HL-60/S4 treated with phorbol 12-myristate 13-acetate at 8.2 ng/mL for 4 days and 3 days (cell line): ENCODE data around the gene IGLL5.
"Not testable (repeated sequence)": the region's sequence is repeated elsewhere in the genome, so short reads cannot be mapped to it uniquely, and the experiment has no call there.

Experiments
- in situ Hi-C: fragments of 300-500 bp; cut with MboI; formaldehyde crosslinking; loops from 2 replicates; pipeline ENCODE4 v1.15.0; 2022; ENCODE audit warnings: low sequenced_read_pairs

The IGLL5 gene

DNA sequence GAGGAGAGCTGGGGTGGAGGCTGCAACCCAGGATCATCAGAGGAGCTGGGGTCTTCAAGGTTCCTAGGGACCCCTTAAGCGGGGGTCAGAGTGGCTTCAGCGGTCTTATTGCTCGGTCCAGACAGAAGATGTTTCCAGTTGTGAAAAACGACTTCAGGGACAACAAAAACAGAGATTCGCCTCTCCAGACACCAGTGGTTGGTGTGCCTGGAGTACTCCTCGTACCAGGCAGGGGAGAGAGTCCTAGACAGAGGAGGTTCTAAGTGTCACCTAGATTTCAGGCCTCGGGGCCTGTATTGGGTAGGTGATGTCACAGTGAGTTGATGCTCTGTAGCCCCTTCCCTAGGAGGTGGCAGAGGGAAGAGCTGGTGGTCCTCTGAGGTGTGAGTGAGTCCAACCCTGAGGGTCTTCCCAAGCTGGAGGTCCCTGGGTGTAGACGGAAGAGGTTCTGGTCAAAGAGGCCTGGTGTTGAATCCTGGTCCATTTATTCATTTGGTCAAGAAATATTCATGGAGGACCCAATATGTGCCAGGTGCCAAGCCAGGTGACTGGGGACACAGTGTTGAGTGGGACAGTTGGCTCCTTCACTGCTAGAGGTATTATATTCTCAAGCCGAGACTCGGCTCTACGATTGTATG, 4.4 kb upstream of the IGLL5 start:
- in situ Hi-C loops: no loop called here

GRCh38 chr22:22884010-22884887, 3.4 kb upstream of the IGLL5 start:
- in situ Hi-C loops: no loop called here

DNA sequence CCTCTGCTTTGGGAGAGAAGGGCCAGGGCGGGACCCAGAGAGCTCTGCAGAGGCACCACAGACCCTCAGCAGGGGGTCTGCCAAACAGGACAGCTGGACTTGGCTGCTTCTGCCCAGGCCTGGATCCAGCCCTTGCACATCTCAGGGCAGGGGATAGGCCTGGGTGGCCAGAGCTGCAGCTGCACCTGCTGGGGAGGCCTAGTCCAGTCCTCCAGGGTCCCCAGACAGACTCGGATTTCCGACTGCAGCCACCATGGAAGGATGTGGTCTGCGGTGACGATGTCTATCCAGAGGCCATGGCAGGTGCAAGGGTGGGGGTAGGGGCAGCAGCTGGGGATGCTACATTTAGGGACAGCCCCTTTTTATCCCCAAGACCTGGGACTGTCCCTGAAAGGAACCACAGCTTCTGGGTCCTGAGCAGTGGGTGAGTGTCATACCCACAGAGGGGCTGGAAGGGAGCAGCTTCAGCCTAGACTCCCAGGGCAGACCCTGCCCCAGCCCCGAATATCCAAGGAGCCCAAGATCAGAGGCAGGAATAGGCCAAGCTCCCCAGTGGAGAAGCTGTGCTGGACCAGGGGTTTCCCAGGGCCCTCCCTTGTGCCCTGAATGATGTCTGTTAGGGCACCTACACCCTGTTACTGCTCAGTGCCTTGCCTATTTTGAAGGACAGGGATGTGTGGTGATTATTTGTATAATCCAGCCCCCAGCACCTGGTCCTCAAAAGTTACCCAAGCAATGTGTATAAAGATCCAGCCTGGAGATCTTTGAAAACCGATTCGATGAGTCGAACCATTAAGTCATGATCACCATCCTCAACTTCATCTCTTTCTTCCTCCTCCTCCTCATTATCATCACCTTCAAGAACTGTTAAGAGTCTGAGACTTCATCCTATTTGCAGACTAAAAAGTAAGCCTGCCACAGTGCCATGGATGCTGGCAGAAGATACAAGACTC, 2.5 kb upstream of the IGLL5 start:
- in situ Hi-C loops: no loop called here

DNA sequence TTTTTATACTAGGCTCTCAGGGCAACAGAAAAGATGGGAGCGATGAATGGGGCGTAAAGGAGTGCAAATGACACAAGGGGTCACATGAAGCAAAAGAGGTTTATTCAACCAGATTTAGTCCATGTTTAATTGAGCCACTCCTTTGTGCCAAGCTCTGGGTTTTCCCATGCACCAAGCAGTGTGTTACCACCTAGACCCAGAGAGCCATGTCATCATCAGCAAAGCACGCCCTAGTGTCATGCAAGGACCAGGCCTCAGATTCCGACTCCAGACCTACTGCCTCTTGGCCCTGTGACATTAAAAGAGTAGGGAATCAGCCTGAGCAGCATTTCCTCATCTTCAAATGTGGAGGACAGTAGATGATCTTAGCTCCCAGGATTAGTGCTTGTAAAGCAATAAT, 1.1 kb upstream of the IGLL5 start:
- in situ Hi-C loops: no loop called here

GRCh38 chr22:22888571-22889353, 1.1 kb downstream of the IGLL5 start:
- in situ Hi-C loops: no loop called here

- in situ Hi-C loops: no loop called here
These were observed 2.5 kb downstream of the IGLL5 start for GRCh38 chr22:22890085-22890484.

GRCh38 chr22:22891139-22891621, 3.6 kb downstream of the IGLL5 start:
- in situ Hi-C loops: no loop called here

GRCh38 chr22:22892096-22893052, 4.8 kb downstream of the IGLL5 start:
- in situ Hi-C loops: no loop called here

DNA sequence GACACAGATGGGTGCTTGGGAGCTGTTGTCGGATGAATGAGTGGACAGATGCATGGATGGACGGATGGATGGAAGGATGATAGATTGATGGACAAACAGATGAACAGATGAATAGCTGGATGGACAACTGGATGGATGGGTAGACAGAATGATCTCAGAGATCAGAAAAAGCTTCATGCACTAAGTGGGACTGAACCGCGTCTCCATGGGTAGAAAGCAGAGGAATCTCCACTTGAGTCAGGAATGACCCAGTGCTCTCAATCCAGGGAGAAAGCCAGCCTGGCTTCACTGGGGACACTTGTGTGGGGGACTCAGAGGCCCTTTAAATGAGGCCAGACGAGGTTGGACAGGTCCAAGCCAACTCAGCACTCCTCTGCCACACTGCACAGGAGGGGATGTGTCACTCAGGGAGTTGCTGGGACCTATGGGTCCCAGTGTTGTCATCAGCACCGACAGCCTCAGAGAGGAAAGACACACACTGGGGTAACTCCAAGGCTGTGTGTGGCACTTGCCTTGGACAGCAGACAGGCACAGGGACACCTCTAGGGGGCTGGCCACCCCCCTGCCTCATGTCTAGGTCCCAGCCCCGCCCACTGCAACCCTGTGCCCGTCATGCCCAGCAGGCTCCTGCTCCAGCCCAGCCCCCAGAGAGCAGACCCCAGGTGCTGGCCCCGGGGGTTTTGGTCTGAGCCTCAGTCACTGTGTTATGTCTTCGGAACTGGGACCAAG, 5.6 kb downstream of the IGLL5 start:
- in situ Hi-C loops: no loop called here

DNA sequence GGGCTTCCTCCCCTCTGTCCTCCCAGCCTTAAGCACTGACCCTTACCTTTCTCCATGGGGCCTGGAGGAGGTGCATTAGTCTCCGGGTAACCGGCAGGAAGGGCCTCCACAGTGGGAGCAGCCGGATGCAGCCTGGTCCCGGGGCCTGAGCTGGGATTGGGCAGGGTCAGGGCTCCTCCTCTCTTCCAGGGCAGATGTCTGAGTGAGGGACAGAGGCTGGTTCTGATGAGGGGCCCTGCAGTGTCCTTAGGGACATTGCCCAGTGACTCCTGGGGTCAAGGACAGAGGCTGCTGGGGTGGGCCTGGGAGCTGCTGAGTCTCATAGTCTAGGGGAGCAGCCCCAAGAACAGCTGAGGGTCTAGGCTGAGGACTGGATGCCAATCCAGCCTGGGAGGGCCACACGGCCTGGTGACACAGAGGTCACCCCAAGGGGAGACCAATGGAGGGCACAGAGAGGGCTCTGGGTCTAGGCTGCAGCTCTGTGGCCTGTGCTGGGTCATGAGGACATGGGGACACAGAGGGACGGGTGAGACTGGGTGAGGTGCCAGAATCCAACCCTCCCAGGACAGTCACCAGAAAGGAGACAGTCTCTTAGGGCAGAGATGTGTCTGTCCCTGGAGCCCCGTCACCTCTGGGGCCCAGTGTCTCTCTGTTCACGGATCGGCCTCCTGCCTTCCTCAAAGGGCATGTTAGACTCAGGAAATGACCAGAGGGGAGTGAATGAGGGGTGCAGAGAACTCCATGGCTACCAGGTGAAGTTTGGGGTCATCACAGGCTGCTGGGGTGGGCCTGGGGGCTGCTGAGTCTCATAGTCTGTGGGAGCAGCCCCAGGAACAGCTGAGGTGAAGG, 6.5 kb downstream of the IGLL5 start:
- in situ Hi-C loops: no loop called here

DNA sequence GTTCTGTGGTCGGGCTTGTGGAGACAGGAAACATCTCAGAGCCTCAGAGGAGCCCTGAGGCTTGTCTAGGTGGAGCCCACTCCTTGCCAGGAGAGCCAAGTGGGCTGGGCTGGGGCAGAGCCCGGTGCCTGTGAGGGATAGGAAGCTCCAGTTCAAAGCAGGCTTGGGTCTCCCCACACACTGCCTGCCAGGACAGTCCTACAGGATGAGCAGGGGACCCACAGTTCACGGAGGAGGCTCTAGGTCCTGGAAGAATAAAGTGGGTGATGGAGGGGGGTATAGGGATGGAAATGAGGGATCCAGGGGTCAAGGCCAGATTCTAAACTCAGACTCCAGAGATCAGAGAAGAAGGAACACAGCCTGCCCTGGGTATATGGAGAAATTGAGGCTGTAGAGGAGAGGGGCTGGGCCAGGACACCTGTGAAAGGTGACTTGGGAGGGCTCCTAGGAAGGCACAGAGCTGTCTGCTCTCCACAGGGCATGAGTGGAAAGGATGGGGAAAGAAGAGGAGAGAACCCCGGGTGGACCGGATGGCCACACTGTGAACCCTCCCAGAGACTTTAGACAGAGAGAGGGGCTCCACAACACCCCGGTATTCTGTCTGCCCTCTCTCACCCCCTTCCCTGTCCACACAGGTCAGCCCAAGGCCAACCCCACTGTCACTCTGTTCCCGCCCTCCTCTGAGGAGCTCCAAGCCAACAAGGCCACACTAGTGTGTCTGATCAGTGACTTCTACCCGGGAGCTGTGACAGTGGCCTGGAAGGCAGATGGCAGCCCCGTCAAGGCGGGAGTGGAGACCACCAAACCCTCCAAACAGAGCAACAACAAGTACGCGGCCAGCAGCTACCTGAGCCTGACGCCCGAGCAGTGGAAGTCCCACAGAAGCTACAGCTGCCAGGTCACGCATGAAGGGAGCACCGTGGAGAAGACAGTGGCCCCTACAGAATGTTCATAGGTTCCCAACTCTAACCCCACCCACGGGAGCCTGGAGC, 7.4 kb downstream of the IGLL5 start:
- in situ Hi-C loops: no loop called here

GRCh38 chr22:22895776-22896445, 8.3 kb downstream of the IGLL5 start:
- in situ Hi-C loops: no loop called here

DNA sequence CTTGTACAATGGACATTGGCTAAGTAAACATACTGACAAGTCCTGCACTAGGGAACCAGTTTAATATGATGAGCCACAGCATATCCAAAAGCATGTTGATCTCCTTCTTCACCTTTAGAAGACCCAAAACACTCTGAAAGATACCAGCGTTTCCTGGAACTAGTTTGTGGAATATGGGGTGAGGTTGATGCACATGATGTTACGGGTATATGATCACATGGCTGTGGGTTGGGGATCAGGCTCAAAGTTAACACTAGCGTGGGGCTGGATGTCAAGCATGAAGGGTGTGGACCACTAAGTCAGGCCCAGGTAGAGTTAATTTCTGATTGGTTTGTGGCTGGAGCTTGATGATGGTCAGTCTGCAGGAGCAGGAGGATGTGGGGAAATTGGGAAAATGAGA, 9.0 kb downstream of the IGLL5 start:
- in situ Hi-C loops: no loop called here

DNA sequence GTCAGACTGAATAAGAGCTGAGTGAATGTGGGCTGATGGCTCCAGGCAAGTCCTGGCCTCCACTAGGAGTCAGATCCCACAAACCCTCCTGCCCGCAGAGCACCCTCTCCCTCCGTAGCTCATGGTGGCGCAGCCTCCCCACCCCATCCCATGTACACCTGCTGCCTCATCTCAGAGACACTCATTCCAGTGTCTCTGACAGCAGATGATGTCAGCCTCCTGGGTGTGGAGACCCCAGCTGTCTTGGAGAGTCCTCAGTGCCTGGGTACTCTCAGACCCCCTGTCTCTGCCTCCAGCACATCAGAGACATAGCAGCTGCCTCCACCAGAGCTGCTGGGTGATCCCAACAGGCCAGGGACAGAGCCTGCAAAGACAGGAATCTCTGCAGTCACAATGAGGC, 9.5 kb downstream of the IGLL5 start:
- in situ Hi-C loops: no loop called here

DNA sequence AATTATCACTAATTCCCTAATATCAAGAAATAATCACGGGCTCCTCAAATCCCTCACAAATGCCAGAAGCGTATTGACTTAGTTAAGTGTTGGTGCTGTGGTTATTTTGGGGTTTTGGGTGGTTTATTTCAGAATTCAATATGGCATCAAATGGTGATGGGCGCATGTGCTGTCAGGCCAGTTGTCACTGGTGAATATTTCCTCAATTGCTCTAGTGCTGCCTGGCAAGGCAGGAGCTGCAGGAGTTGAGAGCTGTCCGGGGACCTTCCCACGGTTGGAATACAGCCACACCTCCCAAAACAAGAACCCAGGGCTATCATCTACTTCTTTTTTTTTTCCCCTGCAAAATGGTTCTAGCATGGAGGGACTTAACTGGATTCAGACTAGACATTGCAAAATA, 10.3 kb downstream of the IGLL5 start:
- in situ Hi-C loops: no loop called here

- in situ Hi-C loops: not testable (repeated sequence)
These were observed 10.9 kb downstream of the IGLL5 start for GRCh38 chr22:22898411-22898950.
